GM19438 (cell line): Measurements from ENCODE around the gene NFATC2.

Experiments used
- ATAC-seq: cut with Tn5 transposase; IDR thresholded peaks from one replicate; pipeline ENCODE4 v1.9.1; 2021; ENCODE audit warnings: low read depth; ENCODE audit not compliant: unreplicated experiment

The NFATC2 gene

GRCh38 chr20:51366155-51366886, 176.2 kb downstream of the NFATC2 start:
- no peak for ATAC-seq

DNA sequence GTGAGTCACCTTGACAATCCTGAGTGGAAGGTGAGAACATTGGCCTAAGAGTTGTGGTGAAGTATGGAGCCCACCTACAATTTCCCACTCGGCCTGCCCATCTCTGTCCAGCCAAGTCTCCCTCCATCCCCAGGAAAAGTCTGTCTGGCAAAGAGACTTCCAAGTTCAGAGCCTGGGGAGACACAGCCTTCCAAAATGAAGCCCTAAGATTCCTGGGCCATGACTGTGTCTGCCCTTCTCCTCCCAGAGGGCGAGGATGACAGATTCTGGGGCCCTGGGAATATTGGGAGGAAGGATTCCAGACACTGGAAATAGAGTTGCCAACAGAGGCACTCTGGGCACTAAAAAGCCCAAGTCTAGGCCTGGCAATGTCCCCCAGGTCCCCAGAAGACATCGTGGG, 176.8 kb downstream of the NFATC2 start:
- no peak for ATAC-seq

GRCh38 chr20:51363813-51364212, 178.7 kb downstream of the NFATC2 start:
- no peak for ATAC-seq

- ATAC-seq = no peak
These were observed 179.1 kb downstream of the NFATC2 start for GRCh38 chr20:51363378-51363777.

DNA sequence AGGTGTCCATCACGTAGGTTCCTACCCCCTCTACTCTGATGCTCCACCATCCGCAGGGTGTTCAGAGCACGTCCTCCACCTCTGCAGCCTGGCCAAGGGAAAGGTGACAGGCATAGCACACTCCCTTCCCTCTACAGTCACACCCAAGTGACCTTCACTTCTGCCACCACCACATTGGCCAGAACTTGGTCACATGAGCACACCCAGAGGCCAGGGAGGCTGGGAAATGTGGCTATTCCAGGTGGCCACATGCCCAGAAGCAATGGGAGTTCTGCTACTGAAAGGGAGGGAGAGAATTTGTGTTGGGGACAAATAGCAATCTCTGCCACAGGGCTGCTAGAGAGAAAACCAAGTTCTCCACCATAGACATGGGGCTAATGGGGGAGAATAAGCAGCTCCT, 180.3 kb downstream of the NFATC2 start:
- no peak for ATAC-seq

- no peak for ATAC-seq
These were observed 181.3 kb downstream of the NFATC2 start for GRCh38 chr20:51361258-51361657.

DNA sequence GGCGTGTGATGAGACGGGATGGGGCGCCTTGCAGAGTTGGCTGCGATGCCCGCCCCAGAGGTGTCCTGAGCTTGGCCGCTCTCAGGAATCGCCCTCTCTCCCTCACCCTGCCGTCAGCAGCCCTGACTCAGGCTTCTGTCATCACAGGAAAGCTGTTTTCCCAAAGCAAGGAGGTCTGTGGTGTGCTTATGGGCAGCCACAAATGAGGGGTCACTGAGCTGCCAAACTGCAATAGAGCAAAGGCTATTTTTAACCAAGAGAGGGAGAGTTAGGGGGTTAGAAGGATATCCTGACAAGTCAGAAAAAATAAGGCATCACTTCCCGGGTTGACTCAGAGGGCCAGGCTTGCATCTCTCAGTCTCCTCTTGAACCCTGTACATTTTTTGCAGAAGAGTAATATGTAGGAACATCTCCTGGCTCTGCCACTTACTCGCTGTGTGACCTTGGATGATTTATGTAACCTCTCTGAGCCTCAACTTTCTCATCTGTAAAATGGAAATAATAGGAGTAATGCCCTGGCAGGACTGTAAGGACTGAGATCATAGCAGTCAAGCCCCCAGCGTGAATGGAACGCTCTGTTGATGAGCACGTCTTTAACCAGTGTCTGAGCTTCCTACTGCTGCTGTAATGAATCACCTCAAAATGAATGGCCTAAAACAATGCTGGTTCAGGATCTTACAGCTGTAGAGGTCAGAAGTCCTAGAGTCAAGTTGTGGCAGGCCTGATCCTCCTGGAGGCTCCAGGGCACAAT, 181.9 kb downstream of the NFATC2 start:
- ATAC-seq = no peak

DNA sequence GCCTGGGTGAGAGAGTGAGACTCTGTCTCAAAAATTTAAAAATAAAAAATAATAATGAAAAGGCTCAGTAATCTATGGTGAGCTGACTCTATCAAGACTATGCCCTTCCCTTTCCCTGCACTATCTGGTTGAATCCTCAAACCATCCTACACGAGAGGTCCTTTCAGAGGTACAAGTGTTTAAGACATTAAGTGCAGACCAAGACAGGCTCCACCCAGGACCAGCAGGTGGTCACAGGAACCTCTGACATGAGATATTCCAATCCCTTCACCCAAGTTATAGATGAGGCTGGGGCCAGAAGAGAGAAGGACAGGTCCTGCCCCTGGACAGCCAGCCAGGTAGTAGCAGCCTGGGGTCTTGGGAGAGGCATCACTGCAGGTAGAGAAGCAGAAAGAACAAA, 182.6 kb downstream of the NFATC2 start:
- ATAC-seq = no peak

GRCh38 chr20:51359401-51359800, 183.1 kb downstream of the NFATC2 start:
- no peak for ATAC-seq

- ATAC-seq = no peak
These were observed 184.3 kb downstream of the NFATC2 start for GRCh38 chr20:51358032-51358724.

GRCh38 chr20:51357543-51357942, 185.0 kb downstream of the NFATC2 start:
- ATAC-seq = no peak

DNA sequence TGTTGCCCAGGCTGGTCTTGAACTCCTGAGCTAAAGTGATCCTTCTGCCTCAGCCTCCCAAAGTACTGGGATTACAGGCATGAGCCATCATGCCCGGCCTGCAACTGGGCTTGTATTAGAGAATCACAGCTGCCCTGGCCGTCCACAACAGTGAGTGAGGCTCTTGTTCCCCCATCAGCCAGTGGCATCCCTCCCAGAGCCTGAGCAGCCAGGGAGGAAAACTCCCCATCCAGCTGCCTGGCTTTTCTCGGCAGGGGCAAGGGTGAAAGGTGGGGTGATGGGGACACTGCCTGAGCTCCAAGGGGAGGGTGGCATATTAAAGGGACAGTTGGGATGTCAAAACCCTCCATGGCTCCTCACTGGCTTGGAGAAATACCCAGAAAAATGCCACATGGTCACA, 185.6 kb downstream of the NFATC2 start:
- no peak for ATAC-seq

GRCh38 chr20:51354769-51355319, 187.7 kb downstream of the NFATC2 start:
- no peak for ATAC-seq

DNA sequence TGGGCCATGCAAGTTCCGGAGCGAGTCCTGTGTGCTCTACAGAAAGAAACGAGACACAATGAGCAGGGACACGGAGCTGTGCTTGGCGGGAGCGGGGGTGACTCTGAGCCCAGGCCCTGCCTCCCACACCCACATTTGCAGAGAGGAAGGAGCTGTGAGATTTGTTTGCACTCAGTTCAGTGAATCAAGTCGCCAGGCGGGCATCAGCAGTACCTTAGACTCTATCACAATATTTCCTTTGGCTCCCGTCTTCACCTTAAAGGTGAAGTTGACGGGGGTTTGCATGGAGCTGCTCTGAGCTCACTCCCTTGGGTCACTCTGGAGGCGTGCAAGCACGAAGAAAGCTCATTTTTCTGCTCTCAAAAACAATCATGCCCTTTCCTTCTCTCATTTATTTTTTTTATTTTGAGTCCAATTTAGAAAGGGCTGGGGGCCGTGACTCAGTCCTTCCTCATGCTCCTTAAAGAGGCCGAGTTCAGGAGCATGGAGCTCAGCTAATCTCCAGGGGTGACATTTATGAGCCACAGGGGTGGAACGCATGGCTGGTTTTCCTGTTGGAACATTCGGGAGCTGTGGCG, 188.2 kb downstream of the NFATC2 start:
- no peak for ATAC-seq

DNA sequence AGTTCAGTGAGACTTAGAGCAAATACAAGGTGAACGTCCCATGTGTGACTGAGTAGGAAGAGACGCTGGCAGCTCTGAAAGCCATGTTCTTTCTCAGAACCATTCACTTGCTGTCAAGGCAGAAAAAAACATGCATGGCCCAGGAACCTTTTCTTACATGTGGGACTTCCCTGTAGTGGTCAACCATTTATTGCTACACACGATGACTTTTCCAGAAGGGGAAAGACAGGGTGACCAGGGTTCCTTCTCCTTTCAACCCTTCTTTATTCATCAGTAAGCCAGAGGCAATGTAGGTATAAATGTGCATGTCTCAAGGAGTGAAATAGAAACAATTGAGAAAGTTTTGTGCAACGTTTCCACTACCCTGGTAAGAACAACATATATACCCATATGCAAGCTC, 189.0 kb downstream of the NFATC2 start:
- no peak for ATAC-seq

DNA sequence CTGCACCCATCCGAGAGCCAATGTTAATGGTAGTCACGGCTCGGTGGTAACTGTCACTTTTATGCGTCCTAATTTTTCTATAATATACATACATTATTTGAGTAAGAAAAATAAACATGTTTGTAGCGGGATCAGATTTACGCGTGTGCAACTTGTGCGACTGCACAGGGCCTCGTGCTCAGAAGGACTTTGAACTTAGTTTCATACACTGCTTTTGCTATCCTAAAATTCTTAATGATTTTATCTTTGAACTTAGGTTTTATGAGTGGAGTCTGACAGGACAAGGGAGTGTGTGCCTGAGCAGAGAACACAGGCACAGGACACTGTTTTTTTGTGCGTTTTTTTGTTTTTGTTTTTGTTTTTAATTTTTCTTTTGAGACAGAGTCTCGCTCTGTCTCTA, 189.7 kb downstream of the NFATC2 start:
- no peak for ATAC-seq

GRCh38 chr20:51350941-51351631, 191.4 kb downstream of the NFATC2 start:
- no peak for ATAC-seq

DNA sequence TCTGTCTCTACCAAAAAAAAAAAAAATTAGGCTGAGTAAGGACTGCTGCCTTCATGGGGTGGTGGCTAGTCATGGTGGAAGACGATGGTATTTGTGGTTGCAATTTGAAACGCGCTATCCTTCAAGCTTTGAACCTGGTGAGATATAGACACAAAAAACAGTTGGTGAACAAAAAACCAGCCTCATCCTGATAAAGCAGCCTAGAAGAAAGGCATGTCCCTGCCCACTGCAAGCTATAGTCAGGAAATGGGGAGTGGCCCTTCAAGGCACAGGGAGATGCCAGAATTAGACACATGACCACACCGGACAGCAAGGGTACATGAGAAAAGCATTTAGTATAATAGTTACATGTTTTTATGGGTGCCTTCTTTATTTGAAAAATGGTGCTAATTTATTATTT, 193.6 kb downstream of the NFATC2 start:
- ATAC-seq = no peak

GRCh38 chr20:51347831-51348230, 194.7 kb downstream of the NFATC2 start:
- no peak for ATAC-seq
